Measurements from ENCODE around the gene PIGO. TPM values are rescaled to one million over a fixed set of nuclear protein-coding genes. Genes with fewer than 3 reads are reported as not detected.

PIGO gene
- total RNA-seq, 1 experiment from 2014 or later, result 23.4 TPM

GRCh38 chr9:35089434-35089833 lies 7.0 kb downstream of the PIGO start:
- H3K23me2 ChIP-seq (ENCODE audit: insufficient read length, low read depth, low read length, poor library complexity, severe bottlenecking), result no peaks in the 10 kb centered on the region
- no peak overlapping the region for H3K23ac ChIP-seq (ENCODE audit: insufficient read length, low read depth, low read length)
- Mint-ChIP-seq H3K4me1 (no peaks in the 10 kb centered on the region), H3K27ac (no peak overlapping the region), H3K27me3 (ENCODE audit: low read depth) (no peaks in the 10 kb centered on the region), H3K9me3 (no peaks in the 10 kb centered on the region), H3K4me3 (no peak overlapping the region), H3K36me3 (ENCODE audit: insufficient read depth in 1 of 3, low read depth in 3 of 3) (peaks cover 8 to 58% (median 54%) of the 10 kb centered on the region in 3 experiments; a peak in 6 of 7 replicates)
- H3K27me3 ChIP-seq (ENCODE audit: insufficient read depth, low read length), result no peaks in the 10 kb centered on the region
- no peak overlapping the region for H2AFZ ChIP-seq (ENCODE audit: low read length)
- no peak overlapping the region for H3K56ac ChIP-seq (ENCODE audit: insufficient read length, low read depth, low read length)
- H3K79me1 ChIP-seq (ENCODE audit: insufficient read depth, low read depth, low read length, poor library complexity, severe bottlenecking), result no peaks in the 10 kb centered on the region
- no peak for DNase-seq
- no peak overlapping the region for H2BK120ac ChIP-seq (ENCODE audit: low read depth, low read length, poor library complexity, severe bottlenecking)
- no peaks in the 10 kb centered on the region for H3K79me2 ChIP-seq (ENCODE audit: insufficient read depth, low read length)
- H3T11ph ChIP-seq (ENCODE audit: low read length), result no peak overlapping the region
- no peak overlapping the region for H2BK15ac ChIP-seq (ENCODE audit: low read depth, low read length)
- H3K14ac ChIP-seq (ENCODE audit: insufficient read depth, low read length), result no peak overlapping the region
- no peaks in the 10 kb centered on the region for H3K9me3 ChIP-seq (ENCODE audit: control insufficient read depth, low read depth, low read length)
- H4K20me1 ChIP-seq (ENCODE audit: control insufficient read depth, insufficient read depth, insufficient read length), result no peaks in the 10 kb centered on the region
- TF ChIP-seq, protein P1, sequence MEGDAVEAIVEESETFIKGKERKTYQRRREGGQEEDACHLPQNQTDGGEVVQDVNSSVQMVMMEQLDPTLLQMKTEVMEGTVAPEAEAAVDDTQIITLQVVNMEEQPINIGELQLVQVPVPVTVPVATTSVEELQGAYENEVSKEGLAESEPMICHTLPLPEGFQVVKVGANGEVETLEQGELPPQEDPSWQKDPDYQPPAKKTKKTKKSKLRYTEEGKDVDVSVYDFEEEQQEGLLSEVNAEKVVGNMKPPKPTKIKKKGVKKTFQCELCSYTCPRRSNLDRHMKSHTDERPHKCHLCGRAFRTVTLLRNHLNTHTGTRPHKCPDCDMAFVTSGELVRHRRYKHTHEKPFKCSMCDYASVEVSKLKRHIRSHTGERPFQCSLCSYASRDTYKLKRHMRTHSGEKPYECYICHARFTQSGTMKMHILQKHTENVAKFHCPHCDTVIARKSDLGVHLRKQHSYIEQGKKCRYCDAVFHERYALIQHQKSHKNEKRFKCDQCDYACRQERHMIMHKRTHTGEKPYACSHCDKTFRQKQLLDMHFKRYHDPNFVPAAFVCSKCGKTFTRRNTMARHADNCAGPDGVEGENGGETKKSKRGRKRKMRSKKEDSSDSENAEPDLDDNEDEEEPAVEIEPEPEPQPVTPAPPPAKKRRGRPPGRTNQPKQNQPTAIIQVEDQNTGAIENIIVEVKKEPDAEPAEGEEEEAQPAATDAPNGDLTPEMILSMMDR (conservative IDR thresholded peaks at IDR 0.05), result no peak
- H4K91ac ChIP-seq (ENCODE audit: insufficient read length, low read depth, low read length), result no peak overlapping the region
- H4K5ac ChIP-seq (ENCODE audit: insufficient read length, low read depth, low read length), result no peak overlapping the region
- no peak overlapping the region for H3K4ac ChIP-seq (ENCODE audit: low read depth, low read length)
- WGBS (ENCODE audit: extremely low coverage, insufficient read length, low lambda C conversion rate), result no CpG with 5 or more reads among the region's 2 CpGs
- H2BK5ac ChIP-seq (ENCODE audit: insufficient read length, low read length), result no peak overlapping the region
- no peak overlapping the region for H4K8ac ChIP-seq (replicated peaks; ENCODE audit: insufficient read length, low read depth, low read length)
- H3K4me1 ChIP-seq (ENCODE audit: insufficient read depth, low read length), result no peaks in the 10 kb centered on the region
- no peak overlapping the region for H2AK5ac ChIP-seq (ENCODE audit: insufficient read length, low read length)
- H3K27ac ChIP-seq (ENCODE audit: insufficient read length, low read depth, low read length), result no peak overlapping the region
- H3K9ac ChIP-seq (ENCODE audit: extremely low read depth, insufficient read length, low read length), result no peak overlapping the region
- H3K18ac ChIP-seq (ENCODE audit: insufficient read length, low read depth, low read length), result no peak overlapping the region
- H3K4me2 ChIP-seq (ENCODE audit: insufficient read depth, insufficient read length, low read length), result no peak overlapping the region
- H2BK20ac ChIP-seq (ENCODE audit: low read depth, low read length, poor library complexity, severe bottlenecking), result no peak overlapping the region
- no peak overlapping the region for H2BK12ac ChIP-seq (ENCODE audit: insufficient read length, low read depth, low read length)

Data from H9 (cell line).